GM13976 (cell line): Measurements from ENCODE around the gene LSM2.
"Not testable (repeated sequence)": the region's sequence is repeated elsewhere in the genome, so short reads cannot be mapped to it uniquely, and the experiment has no call there.

ENCODE experiments used
- DNase-seq: peaks from one replicate; pipeline ENCODE4 v3.0.0; 2012; ENCODE audit warnings: low spot score
- CTCF ChIP-seq: IDR thresholded peaks from 2 replicates; pipeline ENCODE4 v1.5.1; 2012; ENCODE audit warnings: borderline replicate concordance, mild to moderate bottlenecking; ENCODE audit not compliant: insufficient read depth; ENCODE audit errors: extremely low read depth, missing control alignments, control extremely low read depth
- in situ Hi-C: fragments of 300-500 bp; cut with MboI; formaldehyde crosslinking; loops from one replicate; pipeline ENCODE4 v1.12.0; 2022; ENCODE audit warnings: low sequenced_read_pairs, mixed read lengths, inconsistent platforms; ENCODE audit not compliant: unreplicated experiment

LSM2 gene

GRCh38 chr6:31842053-31842452, 35.3 kb upstream of the LSM2 start:
- in situ Hi-C loops, result no loop called here
- no peak for DNase-seq
- TF ChIP-seq CTCF, result no peak

- in situ Hi-C loops, DNase-seq: not testable (repeated sequence)
Measured at GRCh38 chr6:31839779-31840126, 33.0 kb upstream of the LSM2 start.

- in situ Hi-C loops, result no loop called here
- TF ChIP-seq CTCF, result no peak
- DNase-seq, result no peak
Measured at GRCh38 chr6:31838968-31839367, 32.2 kb upstream of the LSM2 start.

GRCh38 chr6:31838114-31838553, 31.4 kb upstream of the LSM2 start:
- DNase-seq, in situ Hi-C loops: not testable (repeated sequence)

- in situ Hi-C loops, result no loop called here
- TF ChIP-seq CTCF, result no peak
Measured at GRCh38 chr6:31837369-31838113, 30.8 kb upstream of the LSM2 start.

GRCh38 chr6:31836474-31837368, 30.0 kb upstream of the LSM2 start:
- no peak for DNase-seq
- no peak for TF ChIP-seq CTCF
- in situ Hi-C loops, result no loop called here

More at GRCh38 chr6:31837369-31838113, 30.8 kb upstream of the LSM2 start:
- DNase-seq, result no peak

GRCh38 chr6:31836047-31836473, 29.3 kb upstream of the LSM2 start:
- no peak for TF ChIP-seq CTCF
- in situ Hi-C loops, result no loop called here
- DNase-seq, result no peak
